Fibroblast of skin of right quadriceps (primary cell): ENCODE results near the gene TMEM30B.
"Not testable (repeated sequence)": the region's sequence is repeated elsewhere in the genome, so short reads cannot be mapped to it uniquely, and the experiment has no call there.

ENCODE experiments used
- DNase-seq: peaks from one replicate; pipeline ENCODE4 v3.0.0-alpha.2; 2013

TMEM30B gene

DNA sequence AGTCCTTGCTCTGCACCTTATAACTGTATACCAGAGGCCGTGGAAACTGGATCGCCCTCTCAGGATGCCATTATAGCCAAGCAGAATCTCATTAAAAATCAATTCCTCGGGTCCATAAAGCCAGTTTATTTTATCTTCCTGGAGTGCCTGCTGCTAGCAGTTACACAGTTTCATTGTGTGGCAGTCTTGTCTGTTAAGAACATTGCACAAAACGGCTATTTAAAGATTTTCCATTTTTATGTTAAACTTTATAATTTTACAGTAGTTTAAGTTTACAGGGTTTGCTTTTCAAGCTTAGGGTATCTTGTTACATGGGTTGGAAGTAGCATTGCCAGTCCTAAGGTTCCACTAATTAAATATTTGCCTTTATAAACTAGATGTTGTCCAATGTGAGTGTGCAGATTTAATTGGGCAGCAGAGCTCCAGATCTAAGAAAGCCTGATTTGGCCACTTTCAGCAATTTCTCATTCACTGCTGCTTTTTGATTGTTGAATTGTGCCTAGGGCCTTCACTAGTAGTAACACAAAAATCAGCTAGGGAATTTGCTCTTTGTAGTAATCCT is 17.0 kb downstream of the TMEM30B start:
- DNase-seq: no peak

DNA sequence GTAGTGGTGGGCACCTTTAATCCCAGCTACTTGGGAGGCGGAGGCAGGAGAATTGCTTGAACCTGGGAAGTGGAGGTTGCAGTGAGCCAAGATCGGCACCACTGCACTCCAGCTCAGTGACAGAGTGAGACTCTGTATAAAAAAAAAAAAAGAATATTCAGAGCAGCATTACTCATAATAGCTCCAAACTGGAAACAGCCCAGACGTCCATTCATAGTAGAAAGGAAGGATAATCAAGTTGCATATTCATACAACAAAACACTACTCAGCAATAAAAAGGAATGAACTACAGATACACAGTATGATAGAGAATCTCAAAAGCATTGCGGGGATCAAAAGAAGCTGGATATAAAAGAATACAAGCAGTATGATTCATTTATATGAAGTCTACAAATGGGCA is 19.1 kb downstream of the TMEM30B start:
- peak; percentile 61 for DNase-seq

DNA sequence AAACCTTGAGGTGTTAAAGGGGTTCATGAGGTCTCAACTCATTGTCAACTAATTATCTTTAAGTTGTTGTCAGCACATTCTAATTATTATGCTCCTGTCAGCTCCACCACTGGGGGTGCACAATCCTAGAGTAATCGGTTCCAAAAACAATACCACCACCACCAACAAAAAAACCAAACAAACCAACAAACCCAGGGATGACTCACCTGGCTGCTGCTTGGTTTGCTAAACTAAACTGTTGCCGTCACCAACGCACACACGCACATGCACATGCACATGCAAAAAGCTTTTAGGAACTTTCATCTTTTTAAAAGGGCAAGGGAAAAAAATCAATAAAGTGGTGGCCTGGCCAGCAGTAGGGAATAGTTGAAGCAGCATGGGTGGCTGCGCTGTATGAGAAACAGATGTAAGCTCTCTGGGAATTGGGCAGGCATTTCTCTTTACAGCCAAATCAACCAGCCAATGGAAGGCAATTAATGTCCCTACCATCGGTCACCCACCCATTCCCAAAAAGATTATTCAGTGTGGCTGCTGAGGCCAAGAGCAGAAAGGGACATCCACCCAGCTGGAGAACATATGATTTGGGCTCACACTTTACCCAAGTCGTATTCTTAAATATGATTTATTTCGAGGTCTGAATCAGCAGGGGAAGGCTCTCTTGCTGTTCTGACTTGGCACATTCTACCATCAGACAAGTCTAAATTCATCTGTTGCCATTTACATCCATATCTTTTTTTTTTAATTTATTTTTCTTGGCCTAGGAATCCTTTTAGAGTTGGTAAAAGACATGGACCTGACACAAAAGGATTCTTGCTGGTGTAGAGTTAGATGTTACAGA is 20.0 kb downstream of the TMEM30B start:
- DNase-seq: peak; percentile 84

DNA sequence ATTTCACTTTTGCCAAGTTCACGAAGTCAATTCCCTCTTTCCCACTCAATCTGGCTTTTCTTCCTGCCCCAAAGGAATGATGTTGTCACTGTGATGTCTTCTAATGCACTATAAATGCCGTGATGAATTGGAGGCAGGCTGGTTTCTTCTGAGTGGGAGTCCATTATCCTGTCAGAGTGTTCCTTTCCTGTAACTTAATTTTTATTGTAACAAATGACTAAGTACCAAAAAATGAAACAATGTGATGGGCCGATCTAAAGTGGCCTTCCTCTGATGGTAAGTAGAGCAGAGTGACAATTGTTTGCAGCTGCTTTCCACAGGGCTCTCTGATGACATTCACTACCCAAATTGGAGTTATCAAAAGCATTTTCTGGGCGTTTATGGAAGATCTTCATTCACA is 22.2 kb downstream of the TMEM30B start:
- peak; percentile 85 for DNase-seq

DNA sequence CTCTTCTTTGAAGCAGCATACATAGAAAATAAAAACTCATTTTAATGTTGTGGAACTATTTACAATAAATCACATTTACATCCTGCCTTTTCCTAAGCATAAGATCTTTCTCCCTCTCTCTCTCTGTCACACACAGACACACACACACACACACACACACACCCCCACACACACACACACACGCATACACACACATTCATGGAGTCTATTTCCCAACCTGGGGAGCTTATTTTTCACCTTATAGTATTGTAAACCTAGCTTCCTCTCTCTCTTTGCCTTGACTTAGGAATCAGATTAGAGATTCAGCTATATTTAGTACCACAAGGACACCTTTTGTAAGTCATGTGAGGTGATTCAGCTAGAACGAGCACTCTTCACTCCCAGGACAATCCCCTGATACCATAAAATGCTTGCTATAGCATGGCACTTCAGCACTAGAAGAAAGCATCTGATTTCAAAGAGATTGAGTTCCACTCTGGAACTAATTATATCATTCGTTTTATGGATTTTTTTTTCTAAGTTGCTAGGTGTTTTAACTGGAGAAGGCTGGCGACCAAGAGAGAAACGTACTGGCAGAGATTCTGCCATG is 23.6 kb downstream of the TMEM30B start:
- DNase-seq: peak; percentile 43

DNA sequence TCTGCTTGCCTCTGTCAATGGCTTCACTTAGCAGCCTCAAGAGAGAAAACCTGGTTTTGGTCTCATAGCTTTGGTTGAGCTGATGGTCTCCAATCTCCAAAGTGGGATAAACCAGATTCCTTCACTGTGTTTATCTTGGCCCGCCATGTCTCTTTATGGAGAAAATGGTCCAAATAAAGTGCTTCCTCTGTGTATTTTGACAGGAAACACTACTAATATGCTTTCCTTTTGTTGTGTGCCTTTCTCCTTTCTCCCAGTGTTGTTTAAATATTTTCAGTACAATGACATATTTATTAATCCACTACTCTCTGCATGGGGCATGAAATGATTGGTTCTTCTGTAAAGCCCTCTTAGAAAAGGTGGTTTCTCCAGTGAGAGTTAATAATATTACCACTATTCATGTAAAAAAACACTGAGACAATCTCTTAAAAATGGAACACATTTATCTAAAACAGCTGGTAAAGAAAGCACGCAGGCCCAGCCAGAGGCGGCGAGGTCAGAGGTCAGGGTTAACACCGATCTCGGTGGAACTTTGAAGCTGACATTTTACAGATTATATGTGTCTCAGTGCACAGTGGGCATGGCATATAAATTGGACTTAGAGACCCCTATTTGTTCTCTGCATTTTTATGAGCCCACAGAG is 24.2 kb downstream of the TMEM30B start:
- no peak for DNase-seq

DNA sequence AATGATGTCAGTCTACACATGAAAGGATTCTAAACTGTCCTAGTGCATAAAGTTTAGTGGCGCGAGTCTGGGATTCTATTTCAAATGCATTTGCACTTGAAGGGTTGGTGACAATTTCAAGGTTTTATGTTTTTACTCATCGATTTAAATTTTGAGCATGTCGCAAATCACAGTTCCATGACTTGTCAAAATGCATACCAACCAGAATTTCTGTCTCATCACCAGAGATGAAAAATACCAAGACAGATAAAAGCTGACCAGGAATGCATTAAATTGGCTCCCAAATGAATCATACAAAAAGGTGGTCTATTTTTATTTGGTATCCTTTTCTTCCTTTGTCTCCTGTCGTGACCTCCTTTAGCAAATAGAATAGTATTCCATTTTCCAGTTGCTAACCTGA is 25.2 kb downstream of the TMEM30B start:
- peak; percentile 62 for DNase-seq

DNA sequence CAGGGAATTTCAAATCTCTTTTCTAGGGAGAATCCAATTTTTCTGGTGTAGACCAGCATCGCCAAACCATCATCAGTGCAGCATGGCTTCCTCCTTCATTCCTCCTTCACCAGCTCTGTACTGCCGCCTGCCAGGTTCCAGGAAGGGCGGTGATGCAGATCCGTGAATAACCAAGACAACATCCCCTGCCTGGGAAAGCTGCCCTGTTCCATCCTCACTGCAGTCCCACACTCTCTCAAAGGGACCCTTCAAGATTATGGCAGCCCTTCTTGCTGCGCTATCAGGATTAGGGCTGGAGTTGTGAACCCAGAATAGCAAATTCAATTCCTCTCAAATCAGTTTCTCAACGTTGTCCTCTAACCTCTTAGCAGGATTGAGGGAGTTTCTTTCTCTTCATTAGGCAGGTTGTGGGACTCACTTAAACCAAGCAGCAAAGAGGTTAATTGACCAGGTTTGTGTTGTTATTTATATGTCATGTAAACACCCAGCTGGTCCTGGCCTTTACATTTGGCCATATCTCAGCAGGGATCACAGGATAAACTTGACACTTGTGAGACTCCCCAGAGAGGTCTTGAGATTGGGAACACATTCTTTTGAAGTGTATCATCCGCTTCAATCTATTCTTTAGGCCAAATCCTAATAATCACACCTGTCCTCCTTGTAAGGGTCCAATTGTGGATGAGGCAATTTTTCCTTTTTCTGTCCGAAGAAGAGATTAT is 26.2 kb downstream of the TMEM30B start:
- DNase-seq: no peak

DNA sequence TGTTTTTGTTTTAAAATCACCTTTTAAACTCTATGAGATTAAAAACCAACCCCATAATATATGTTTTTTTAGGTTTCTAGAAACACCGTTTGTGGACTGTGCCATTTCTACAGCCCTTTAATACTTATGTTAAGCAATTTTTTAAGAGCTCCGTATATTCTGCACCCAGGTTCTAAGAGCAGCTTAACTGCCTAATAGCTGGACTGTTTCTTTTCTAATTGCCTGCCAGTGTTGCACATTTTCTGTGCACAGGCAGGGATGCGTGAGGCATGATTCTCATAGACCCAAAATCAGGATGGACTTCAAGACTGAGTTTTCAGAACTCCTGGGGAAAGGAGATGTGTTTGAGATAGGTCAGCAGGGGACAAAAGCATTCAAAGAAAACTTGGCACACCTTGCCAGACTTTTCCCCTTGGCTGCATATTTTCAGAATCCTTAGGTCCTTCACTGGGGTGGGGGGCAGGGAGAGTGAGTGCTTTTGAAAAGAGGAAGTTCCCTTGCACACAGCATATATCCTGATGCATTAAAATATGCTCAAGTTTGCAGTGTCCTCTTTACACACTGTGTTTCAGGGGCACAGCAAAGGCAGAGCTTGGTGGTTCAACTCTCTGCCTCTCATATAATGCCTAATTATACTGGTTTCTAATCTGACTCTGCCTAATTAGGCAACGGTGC is 27.9 kb downstream of the TMEM30B start:
- DNase-seq: peak; percentile 34

DNA sequence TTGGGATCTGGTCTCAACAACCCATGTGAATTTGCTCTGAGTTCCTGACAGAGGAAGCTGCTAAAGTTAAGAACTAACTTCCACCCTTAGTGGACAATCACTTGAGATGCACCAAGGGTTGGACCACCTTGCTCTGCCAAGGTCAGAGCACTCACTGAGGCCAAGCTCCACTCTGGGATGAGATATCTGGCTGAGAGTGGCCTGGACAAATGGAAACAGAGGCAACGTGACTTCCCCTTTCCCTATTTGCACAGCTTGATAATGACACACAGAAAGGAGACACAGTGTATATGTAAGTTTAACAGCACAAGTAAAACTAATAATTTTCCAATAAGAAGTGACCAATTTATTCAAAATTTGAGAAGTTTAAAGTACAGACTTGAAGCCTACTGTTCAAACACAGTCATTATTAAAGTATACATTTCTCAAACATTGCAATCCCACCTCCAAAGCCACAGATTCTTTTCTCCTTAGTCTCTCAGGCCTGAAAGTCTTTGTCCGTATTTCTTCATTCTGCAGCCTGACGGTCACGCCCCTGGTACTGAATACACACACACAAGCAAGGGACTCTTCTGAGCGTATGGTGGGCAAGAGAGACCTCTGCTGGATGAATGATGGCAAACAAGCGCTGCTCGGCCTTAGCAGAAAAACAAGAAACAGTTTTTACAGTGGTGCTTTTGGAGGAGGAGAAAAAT is 28.6 kb downstream of the TMEM30B start:
- peak; percentile 99 for DNase-seq

DNA sequence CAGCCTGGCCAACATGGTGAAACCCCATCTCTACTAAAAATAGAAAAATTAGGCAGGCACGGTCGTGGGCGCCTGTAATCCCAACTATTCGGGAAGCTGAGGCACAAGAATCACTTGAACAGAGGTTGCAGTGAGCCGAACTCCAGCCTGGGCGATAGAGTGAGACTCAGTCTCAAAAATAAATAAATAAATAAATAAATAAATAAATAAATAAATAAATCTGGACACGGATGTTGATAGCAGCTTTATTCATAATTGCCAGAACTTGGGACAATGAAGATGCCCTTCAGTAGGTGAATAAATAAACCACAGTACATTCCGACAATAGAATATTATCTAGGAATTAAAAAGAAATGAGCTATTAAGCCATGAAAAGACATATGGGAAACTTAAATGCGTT is 31.1 kb downstream of the TMEM30B start:
- DNase-seq: no peak

DNA sequence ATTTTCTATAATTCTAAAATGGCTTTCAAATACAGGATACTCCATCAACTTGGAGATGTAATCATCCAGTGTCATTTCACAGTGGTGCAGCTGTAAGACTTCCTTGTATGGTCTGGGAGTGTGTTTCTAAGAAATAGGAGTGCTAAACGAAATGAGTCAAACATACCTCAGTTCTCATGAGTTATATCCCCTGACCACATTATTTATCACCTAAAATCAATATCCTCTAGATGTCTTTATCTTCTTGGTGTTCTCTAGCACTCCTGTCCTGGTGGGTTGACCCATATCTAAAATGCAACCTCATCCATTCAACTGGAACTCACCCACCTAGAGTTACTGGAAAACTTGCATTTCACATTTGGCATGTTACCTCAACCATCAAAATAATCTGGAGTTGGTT is 33.2 kb downstream of the TMEM30B start:
- DNase-seq: peak; percentile 90

DNA sequence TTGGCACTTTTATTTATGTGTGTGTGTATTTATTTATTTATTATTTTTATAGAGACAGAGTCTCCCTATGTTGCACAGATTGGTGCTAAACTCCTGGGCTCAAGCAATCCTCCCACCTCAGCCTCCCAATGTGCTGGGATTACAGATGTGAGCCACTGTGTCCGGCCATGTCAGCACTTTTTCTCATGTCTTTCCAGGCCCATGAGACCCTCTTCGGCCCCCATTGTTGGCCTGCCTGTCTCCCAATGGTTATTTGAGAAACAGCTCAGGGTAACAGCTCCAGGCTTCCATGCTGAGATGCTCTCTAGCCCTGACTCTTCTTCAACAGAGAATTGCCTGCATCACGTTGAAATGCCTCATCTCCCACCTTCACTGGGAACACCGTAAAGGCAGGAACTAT is 34.4 kb downstream of the TMEM30B start:
- no peak for DNase-seq

DNA sequence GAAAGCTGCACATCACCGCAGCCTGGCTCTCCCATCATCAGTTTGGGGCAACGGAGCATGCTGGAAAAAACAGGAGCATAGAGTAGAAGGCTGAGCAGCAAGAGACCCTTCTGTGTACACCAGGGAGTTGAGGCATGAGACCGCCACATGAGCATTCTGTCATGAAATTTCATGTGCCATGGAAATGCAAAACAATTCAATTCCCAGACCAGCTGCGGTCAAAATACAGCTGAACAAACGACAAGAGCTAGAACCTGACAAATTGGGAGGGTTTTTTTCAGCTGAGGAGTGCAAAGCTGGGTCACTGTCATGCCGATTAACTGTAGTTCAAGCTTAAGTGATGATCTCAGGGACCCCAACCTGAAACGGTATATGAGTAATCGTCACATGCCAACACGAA is 37.1 kb downstream of the TMEM30B start:
- no peak for DNase-seq

DNA sequence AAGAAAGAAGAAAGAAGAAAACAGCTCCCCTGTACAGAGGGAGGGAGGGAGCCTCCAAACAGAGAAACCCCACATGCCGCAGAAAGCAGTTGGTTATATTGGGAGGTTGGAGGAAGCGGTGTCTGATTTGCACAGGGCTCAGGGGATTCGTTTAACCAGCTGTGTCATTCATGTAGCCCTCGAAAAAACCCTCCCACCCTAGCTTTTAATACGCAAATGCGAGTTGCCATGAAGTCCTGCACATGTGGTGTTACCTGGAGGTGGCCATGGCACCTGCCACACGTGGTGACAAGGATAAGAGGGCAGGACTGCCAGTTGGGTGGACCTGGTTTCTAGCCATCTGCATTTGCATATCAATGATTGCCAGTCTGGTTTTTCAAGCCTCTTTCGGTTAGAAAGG is 40.9 kb downstream of the TMEM30B start:
- DNase-seq: no peak

DNA sequence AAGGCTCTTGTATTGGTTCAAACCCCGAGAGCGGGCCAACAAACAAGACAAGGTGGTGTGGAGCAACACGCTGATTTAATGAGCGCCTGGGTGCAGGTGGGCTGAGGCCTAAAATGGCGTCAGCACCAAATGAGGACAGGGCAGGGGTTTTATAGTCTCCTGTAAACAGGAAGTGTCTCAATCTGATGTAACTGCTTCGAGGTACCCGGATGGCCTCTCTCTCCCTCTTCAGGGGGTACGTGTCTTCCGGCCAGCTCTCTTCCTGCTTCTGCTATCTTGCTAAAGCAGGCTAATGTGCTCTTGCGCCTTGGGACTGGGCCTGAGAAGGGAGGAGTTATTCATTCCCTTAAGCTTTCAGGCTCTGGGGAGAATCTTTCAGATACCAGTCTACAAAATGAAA is 41.9 kb downstream of the TMEM30B start:
- not testable (repeated sequence) for DNase-seq

DNA sequence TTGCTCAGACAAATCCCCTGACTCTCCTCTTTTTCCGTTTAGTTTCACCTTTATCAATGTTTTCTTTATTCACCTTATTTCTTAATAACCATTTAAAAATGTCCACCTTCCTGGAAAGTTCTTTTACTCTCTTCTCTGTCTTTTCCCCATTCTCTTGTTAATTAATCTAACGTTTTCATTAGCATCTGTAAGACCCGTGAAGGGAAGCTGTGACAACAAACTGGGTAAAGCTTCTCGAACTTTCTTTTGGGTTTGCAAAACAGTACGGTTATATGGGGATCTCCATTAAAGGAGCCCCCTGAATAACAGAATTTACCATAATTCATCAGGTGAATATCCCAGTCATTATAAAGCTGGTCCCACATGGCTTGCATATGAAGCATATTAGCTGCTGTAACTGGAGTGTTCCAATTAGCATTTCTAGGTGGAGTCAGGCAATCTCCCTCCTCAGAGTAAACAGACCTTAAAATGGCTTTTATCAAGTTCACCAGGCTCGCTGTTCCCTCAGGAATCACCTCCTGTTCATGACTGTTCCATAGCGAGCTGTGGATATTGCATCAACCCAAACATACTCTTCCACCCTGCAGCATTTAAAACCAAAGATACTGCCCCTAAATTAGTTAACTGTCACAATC is 42.4 kb downstream of the TMEM30B start:
- DNase-seq: no peak

DNA sequence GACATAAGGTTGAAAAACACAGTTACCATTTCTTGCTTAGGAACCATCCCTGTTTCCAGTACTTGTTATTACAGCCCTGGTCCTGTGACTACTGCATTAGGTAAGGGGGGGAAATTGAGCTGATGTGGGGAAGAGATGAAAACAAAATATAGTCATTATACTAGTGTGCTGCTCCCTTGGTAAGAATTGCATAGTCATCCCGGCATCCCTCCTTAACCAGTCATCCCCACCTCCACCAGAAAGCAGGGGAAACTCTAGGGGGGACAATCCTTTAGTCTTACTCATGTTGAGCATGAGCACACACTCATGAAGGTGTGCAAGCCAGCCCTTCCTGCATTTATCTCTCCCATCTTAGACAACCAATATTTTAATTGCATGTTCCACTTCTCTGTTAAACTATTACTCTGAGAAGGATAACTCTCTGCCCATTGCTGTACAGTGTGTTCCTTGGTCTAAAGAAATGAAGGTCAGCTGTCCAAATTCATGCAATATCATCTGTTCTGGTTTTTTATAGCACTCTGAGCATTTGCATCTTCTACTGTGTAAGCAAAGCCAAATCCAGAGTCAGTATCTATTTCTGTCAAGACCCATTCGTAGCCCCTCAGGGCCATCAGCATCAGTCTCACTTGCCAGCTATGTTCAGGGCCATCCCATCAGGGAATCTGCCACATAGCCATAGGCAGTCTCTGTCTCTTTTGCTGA is 46.8 kb downstream of the TMEM30B start:
- no peak for DNase-seq

DNA sequence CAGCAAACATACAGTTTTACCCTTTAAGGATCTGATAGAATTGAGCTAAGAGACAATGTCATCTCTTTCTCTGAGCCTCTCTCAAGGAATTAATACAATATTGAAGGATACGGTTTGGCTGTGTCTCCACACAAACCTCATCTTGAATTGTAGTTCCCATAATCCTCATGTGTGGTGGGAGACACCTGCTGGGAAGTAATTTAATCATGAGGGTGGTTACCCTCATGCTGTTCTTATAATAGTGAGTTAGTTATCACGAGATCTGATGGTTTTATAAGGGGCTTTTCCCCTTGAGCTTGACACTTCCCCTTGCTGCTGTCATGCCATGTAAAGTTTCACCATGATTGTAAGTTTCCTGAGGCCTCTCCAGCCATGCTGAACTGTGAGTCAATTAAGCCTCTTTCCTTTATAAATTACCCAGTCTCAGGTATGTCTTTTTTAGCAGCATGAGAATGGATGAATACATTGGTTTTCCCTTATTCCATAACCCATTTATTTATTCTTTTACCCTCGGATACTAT is 47.6 kb downstream of the TMEM30B start:
- DNase-seq: no peak

DNA sequence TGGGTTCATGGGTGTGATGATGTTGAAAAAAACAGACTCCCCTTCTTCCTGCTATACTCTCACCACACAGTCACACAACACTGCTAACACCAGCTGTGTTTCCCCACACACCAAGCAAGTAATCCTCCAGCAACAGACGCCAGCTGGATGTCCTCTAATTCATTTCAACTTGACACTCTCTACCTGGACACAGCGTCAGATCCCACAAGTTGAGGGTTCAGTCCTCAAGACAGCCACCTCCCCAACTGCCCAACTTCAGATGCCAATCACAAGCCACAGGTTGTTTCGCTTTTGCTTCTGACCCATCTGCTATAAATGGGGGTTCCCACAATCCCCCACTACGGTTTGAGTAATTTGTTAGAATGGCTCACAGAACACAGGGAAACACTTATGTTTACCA is 49.3 kb downstream of the TMEM30B start:
- no peak for DNase-seq

DNA sequence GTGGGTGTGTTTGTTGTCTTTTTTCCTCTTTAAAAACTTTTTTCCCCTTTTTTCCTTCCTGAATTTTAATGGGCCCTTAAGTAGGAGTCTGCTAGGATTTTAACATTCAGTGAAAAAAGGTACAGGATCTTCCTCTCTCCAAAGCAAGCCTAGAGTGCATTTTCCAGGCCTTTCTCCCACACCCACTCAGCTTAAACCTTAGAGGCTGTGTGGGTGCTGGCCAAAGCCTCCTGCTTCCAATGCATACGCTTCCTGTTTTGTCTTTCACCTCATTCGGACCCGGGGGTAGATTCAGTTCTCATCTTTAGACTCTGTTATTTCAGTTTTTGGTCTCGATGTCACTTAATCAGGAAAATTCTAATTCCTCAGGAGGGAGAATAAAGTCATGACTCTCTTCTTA is 51.2 kb downstream of the TMEM30B start:
- DNase-seq: no peak
